Measurements from ENCODE around the gene ANKRD40. TPM values are rescaled to one million over a fixed set of nuclear protein-coding genes. Genes with fewer than 3 reads are reported as not detected.
A peak's percentile ranks its signal among the peaks of the same experiment; 100 is the strongest.

Gene ANKRD40
- total RNA-seq, 1 donor from 2014 or later, result 53.4 TPM

GRCh38 chr17:50731575-50732460, 24.1 kb upstream of the ANKRD40 start:
- Mint-ChIP-seq H3K9me3 (no peaks in the 10 kb centered on the region), H3K4me3 (no peak overlapping the region), H3K27me3 (ENCODE audit: insufficient read depth, low read depth) (peaks cover 9% of the 10 kb centered on the region), H3K27ac (no peak overlapping the region), H3K4me1 (peaks cover 4% of the 10 kb centered on the region), H3K36me3 (peaks cover 10% of the 10 kb centered on the region)
- Histone ChIP-seq H3K79me2 (ENCODE audit: low read depth) (peaks cover 100% of the 10 kb centered on the region), H3K9me3 (ENCODE audit: low read depth) (no peaks in the 10 kb centered on the region), H3K27me3 (no peaks in the 10 kb centered on the region), H3K9ac (no peak overlapping the region), H3K4me3 (no peak overlapping the region), H3K36me3 (peaks cover 3% of the 10 kb centered on the region), H3K4me1 (peaks cover 3% of the 10 kb centered on the region), H2AFZ (replicated peaks) (no peak overlapping the region), H4K20me1 (ENCODE audit: low read depth) (peaks cover 100% of the 10 kb centered on the region), H3K27ac (no peak overlapping the region), H3K4me2 (no peak overlapping the region), H3F3A (ENCODE audit: low read depth) (peaks cover 8% of the 10 kb centered on the region)
- TF ChIP-seq EZH2 (IDR thresholded peaks at IDR 0.05) (no peak), CTCF (IDR thresholded peaks at IDR 0.05) (no peak), EZH2phosphoT487 (IDR thresholded peaks at IDR 0.05) (no peak)
- no peak for DNase-seq (ENCODE audit: low spot score)

- H3K4me2 ChIP-seq, result no peak overlapping the region
- no peaks in the 10 kb centered on the region for H3K36me3 ChIP-seq
- no peaks in the 10 kb centered on the region for H3K4me1 ChIP-seq
- Mint-ChIP-seq H3K27ac (no peak overlapping the region), H3K4me3 (no peak overlapping the region), H3K4me1 (peaks cover 4% of the 10 kb centered on the region), H3K27me3 (ENCODE audit: insufficient read depth, low read depth) (peaks cover 4% of the 10 kb centered on the region), H3K9me3 (no peaks in the 10 kb centered on the region), H3K36me3 (peaks cover 8% of the 10 kb centered on the region)
- H3K9me3 ChIP-seq (ENCODE audit: low read depth), result no peaks in the 10 kb centered on the region
- TF ChIP-seq EZH2 (IDR thresholded peaks at IDR 0.05) (no peak), CTCF (IDR thresholded peaks at IDR 0.05) (no peak), EZH2phosphoT487 (IDR thresholded peaks at IDR 0.05) (no peak)
- DNase-seq (ENCODE audit: low spot score), result no peak
- H2AFZ ChIP-seq (replicated peaks), result no peak overlapping the region
- no peak overlapping the region for H3K9ac ChIP-seq
- H3K27ac ChIP-seq, result no peak overlapping the region
- H3K79me2 ChIP-seq (ENCODE audit: low read depth), result peaks cover 100% of the 10 kb centered on the region
- peaks cover 19% of the 10 kb centered on the region for H3F3A ChIP-seq (ENCODE audit: low read depth)
- H3K4me3 ChIP-seq, result no peak overlapping the region
- H3K27me3 ChIP-seq, result no peaks in the 10 kb centered on the region
- H4K20me1 ChIP-seq (ENCODE audit: low read depth), result peaks cover 100% of the 10 kb centered on the region
Observed at GRCh38 chr17:50728881-50729765, 21.4 kb upstream of the ANKRD40 start.

GRCh38 chr17:50728112-50728429, 20.4 kb upstream of the ANKRD40 start:
- peaks cover 5% of the 10 kb centered on the region for H3K4me1 Mint-ChIP-seq
- peaks cover 100% of the 10 kb centered on the region for H3K79me2 ChIP-seq (ENCODE audit: low read depth)
- no peak overlapping the region for H3K9ac ChIP-seq
- peak overlapping the region; percentile 54 for H3K27ac ChIP-seq
- peaks cover 100% of the 10 kb centered on the region for H4K20me1 ChIP-seq (ENCODE audit: low read depth)
- no peak overlapping the region for H3K4me2 ChIP-seq
- H3K36me3 ChIP-seq, result peaks cover 2% of the 10 kb centered on the region
- no peaks in the 10 kb centered on the region for H3K27me3 ChIP-seq
- H3K9me3 Mint-ChIP-seq, result no peaks in the 10 kb centered on the region
- H3K4me3 ChIP-seq, result no peak overlapping the region
- no peak for TF ChIP-seq CTCF (IDR thresholded peaks at IDR 0.05)
- no peak for TF ChIP-seq EZH2 (IDR thresholded peaks at IDR 0.05)
- TF ChIP-seq EZH2phosphoT487 (IDR thresholded peaks at IDR 0.05), result no peak
- no peak overlapping the region for H2AFZ ChIP-seq (replicated peaks)
- DNase-seq (ENCODE audit: low spot score), result no peak
- peaks cover 4% of the 10 kb centered on the region for H3K27me3 Mint-ChIP-seq (ENCODE audit: insufficient read depth, low read depth)
- peaks cover 19% of the 10 kb centered on the region for H3F3A ChIP-seq (ENCODE audit: low read depth)
- no peak overlapping the region for H3K27ac Mint-ChIP-seq
- peaks cover 8% of the 10 kb centered on the region for H3K36me3 Mint-ChIP-seq
- H3K9me3 ChIP-seq (ENCODE audit: low read depth), result no peaks in the 10 kb centered on the region
- H3K4me1 ChIP-seq, result peaks cover 3% of the 10 kb centered on the region
- no peak overlapping the region for H3K4me3 Mint-ChIP-seq
